IMR-90 (cell line): ENCODE data around the gene CDX2. TPM values are rescaled to one million over a fixed set of nuclear protein-coding genes. Genes with fewer than 3 reads are reported as not detected.

Source experiments
- ATAC-seq: fragments of 200-7000 bp; cut with Tn5 transposase; 2 replicates; pipeline ENCODE4 v1.9.1; 2020; ENCODE audit warnings: low read depth, mild to moderate bottlenecking, moderate library complexity
- BruUV-seq: library from RNA; stranded (reverse); fragments of 400-500 nt; replicated peaks from 2 replicates; lab custom pipeline; 2021; lab: Mats Ljungman, UMichigan
- CTCF ChIA-PET: fragments of 300-600 bp; formaldehyde crosslinking; extraction: SDS; loops from one replicate; lab custom pipeline; 2021; ENCODE audit warnings: antibody characterized with exemption; lab: Yijun Ruan, JAX
- POLR2A ChIA-PET: fragments of 300-600 bp; sonication (Branson Sonifier 250); formaldehyde crosslinking; loops from one replicate; lab custom pipeline; 2022; ENCODE audit warnings: antibody characterized with exemption; ENCODE audit not compliant: unreplicated experiment; lab: Charles Lee
- DNase-seq: peaks from one replicate; pipeline ENCODE4 v3.0.0; 2013
- H2AFZ ChIP-seq: replicated peaks from 2 replicates; pipeline ENCODE3; 2013; ENCODE audit warnings: low read length, mild to moderate bottlenecking; ENCODE audit not compliant: poor library complexity
- H2AK5ac ChIP-seq: 2 replicates; pipeline ENCODE4 v1.6.1; 2013; ENCODE audit warnings: low read depth, low read length, inconsistent platforms
- H2AK9ac ChIP-seq: replicated peaks from 2 replicates; pipeline ENCODE3; 2013; ENCODE audit warnings: mild to moderate bottlenecking, low read depth, low read length, moderate library complexity; ENCODE audit not compliant: poor library complexity
- H2BK120ac ChIP-seq: 2 replicates; pipeline ENCODE4 v1.6.1; 2013; ENCODE audit warnings: low read depth, low read length, inconsistent platforms
- H2BK15ac ChIP-seq: 3 replicates; pipeline ENCODE4 v1.6.1; 2013; ENCODE audit warnings: low read depth, low read length, inconsistent platforms
- H2BK20ac ChIP-seq: 2 replicates; pipeline ENCODE4 v1.6.1; 2013; ENCODE audit warnings: low read depth, mild to moderate bottlenecking, inconsistent platforms, low read length, moderate library complexity
- H2BK5ac ChIP-seq: 2 replicates; pipeline ENCODE4 v1.6.1; 2013; ENCODE audit warnings: mild to moderate bottlenecking, low read depth, low read length, inconsistent platforms; ENCODE audit not compliant: poor library complexity, severe bottlenecking
- H3K14ac ChIP-seq: replicated peaks from 2 replicates; pipeline ENCODE4 v1.6.1; 2013; ENCODE audit warnings: low read depth, low read length, inconsistent platforms
- H3K18ac ChIP-seq: 2 replicates; pipeline ENCODE4 v1.6.1; 2013; ENCODE audit warnings: low read depth, low read length, control low read depth
- H3K23ac ChIP-seq: 2 replicates; pipeline ENCODE4 v1.6.1; 2013; ENCODE audit warnings: low read depth, low read length, inconsistent platforms
- H3K27ac ChIP-seq: 2 replicates; pipeline ENCODE4 v1.5.1; 2013; ENCODE audit warnings: mild to moderate bottlenecking, control low read depth, low read length; ENCODE audit not compliant: insufficient read depth
- H3K27me3 ChIP-seq: 2 replicates; pipeline ENCODE4 v1.6.1; 2013; ENCODE audit warnings: low read length; ENCODE audit not compliant: control insufficient read depth, insufficient read depth
- H3K36me3 ChIP-seq: 2 replicates; pipeline ENCODE4 v1.6.1; 2013; ENCODE audit warnings: low read length, mixed read lengths; ENCODE audit not compliant: control insufficient read depth, insufficient read depth
- H3K4ac ChIP-seq: 2 replicates; pipeline ENCODE4 v1.6.1; 2013; ENCODE audit warnings: low read depth, low read length, inconsistent platforms
- H3K4me1 ChIP-seq: 2 replicates; pipeline ENCODE4 v1.6.1; 2013; ENCODE audit warnings: low read length, mixed read lengths; ENCODE audit not compliant: control insufficient read depth, insufficient read depth
- H3K4me2 ChIP-seq: 2 replicates; pipeline ENCODE4 v1.6.1; 2013; ENCODE audit warnings: low read depth, mild to moderate bottlenecking, control low read depth, low read length, moderate library complexity
- H3K4me3 ChIP-seq: 2 replicates; pipeline ENCODE4 v1.5.1; 2013; ENCODE audit warnings: low read depth, mild to moderate bottlenecking, control low read depth, low read length, moderate library complexity; ENCODE audit not compliant: insufficient read depth
- H3K56ac ChIP-seq: 2 replicates; pipeline ENCODE4 v1.6.1; 2013; ENCODE audit warnings: low read length, inconsistent platforms; ENCODE audit not compliant: insufficient read depth; ENCODE audit errors: extremely low read depth
- H3K79me1 ChIP-seq, 2 experiments: 2 replicates each; pipeline ENCODE4 v1.6.1; 2013; ENCODE audit warnings: low read length in 2 of 2, inconsistent platforms in 1 of 2, low read depth in 1 of 2
- H3K9ac ChIP-seq: 2 replicates; pipeline ENCODE4 v1.6.1; 2013; ENCODE audit warnings: low read depth, low read length, control low read depth
- H3K9me1 ChIP-seq: 2 replicates; pipeline ENCODE4 v1.6.1; 2013; ENCODE audit warnings: low read length, inconsistent platforms; ENCODE audit not compliant: insufficient read depth
- H3K9me3 ChIP-seq: 2 replicates; pipeline ENCODE4 v1.6.1; 2013; ENCODE audit warnings: low read length; ENCODE audit not compliant: control insufficient read depth, insufficient read depth
- H4K20me1 ChIP-seq: 2 replicates; pipeline ENCODE4 v1.6.1; 2013; ENCODE audit warnings: low read length, inconsistent platforms; ENCODE audit not compliant: insufficient read depth
- H4K5ac ChIP-seq: 2 replicates; pipeline ENCODE4 v1.6.1; 2013; ENCODE audit warnings: mild to moderate bottlenecking, low read depth, low read length, control low read depth
- H4K8ac ChIP-seq, 2 experiments: 2 replicates each; pipeline ENCODE4 v1.6.1; 2013; ENCODE audit warnings: low read depth in 2 of 2, low read length in 2 of 2, control low read depth in 1 of 2, inconsistent platforms in 1 of 2
- H4K91ac ChIP-seq: 2 replicates; pipeline ENCODE4 v1.6.1; 2013; ENCODE audit warnings: low read depth, low read length, inconsistent platforms; ENCODE audit not compliant: insufficient read depth
- BHLHE40 ChIP-seq: fragments of 150-350 bp; IDR thresholded peaks from 2 replicates; pipeline ENCODE4 v1.6.1; 2016; ENCODE audit warnings: mild to moderate bottlenecking, low read depth, low read length
- CEBPB ChIP-seq: IDR thresholded peaks from 2 replicates; pipeline ENCODE4 v1.6.1; 2012; ENCODE audit warnings: low read depth, low read length, improper control_type of control experiment
- CHD1 ChIP-seq: IDR thresholded peaks from 2 replicates; pipeline ENCODE4 v1.6.1; 2012; ENCODE audit warnings: low read depth, low read length, improper control_type of control experiment
- CTCF ChIP-seq: conservative IDR thresholded peaks from 2 replicates; pipeline ENCODE4 v1.5.1; 2012; ENCODE audit warnings: mild to moderate bottlenecking, low read depth, low read length, improper control_type of control experiment
- ELK1 ChIP-seq: fragments of 150-350 bp; IDR thresholded peaks from 2 replicates; pipeline ENCODE4 v1.6.1; 2016; ENCODE audit warnings: low read depth, mild to moderate bottlenecking, low read length, moderate library complexity, borderline replicate concordance
- FOS ChIP-seq: fragments of 150-350 bp; IDR thresholded peaks from 2 replicates; pipeline ENCODE4 v1.6.1; 2016; ENCODE audit warnings: low read depth, low read length
- MAFK ChIP-seq: IDR thresholded peaks from 2 replicates; pipeline ENCODE4 v1.6.1; 2012; ENCODE audit warnings: low read depth, low read length, improper control_type of control experiment
- MXI1 ChIP-seq: IDR thresholded peaks from 2 replicates; pipeline ENCODE4 v1.6.1; 2012; ENCODE audit warnings: low read depth, mild to moderate bottlenecking, low read length, moderate library complexity, borderline replicate concordance
- NFE2L2 ChIP-seq: fragments of 150-350 bp; IDR thresholded peaks from 2 replicates; pipeline ENCODE4 v1.6.1; 2016; ENCODE audit warnings: low read depth, mild to moderate bottlenecking, low read length
- POLR2A ChIP-seq: IDR thresholded peaks from 2 replicates; pipeline ENCODE4 v1.6.1; 2012; ENCODE audit warnings: mild to moderate bottlenecking, low read depth, low read length
- RAD21 ChIP-seq: IDR thresholded peaks from 2 replicates; pipeline ENCODE4 v1.6.1; 2012; ENCODE audit warnings: low read length, improper control_type of control experiment
- RCOR1 ChIP-seq: IDR thresholded peaks from 2 replicates; pipeline ENCODE4 v1.6.1; 2012; ENCODE audit warnings: mild to moderate bottlenecking, low read length, improper control_type of control experiment; ENCODE audit not compliant: insufficient replicate concordance
- RFX5 ChIP-seq: IDR thresholded peaks from 2 replicates; pipeline ENCODE4 v1.8.0; 2012; ENCODE audit warnings: low read depth, mild to moderate bottlenecking, low read length, moderate library complexity
- USF2 ChIP-seq: fragments of 150-350 bp; IDR thresholded peaks from 2 replicates; pipeline ENCODE4 v1.6.1; 2017; ENCODE audit warnings: mild to moderate bottlenecking, antibody characterized with exemption, low read length, low read depth
- WGBS, 2 experiments: methylation state at CpG; one replicate each; pipeline versions ENCODE4 v1.1.5 to v1.1.7; 2013; ENCODE audit warnings: missing lambda C conversion rate in 2 of 2; ENCODE audit not compliant: insufficient read length in 1 of 2; ENCODE audit errors: extremely low coverage in 2 of 2; 5-methylcytosine and 5-hydroxymethylcytosine counted together
- dilution Hi-C: fragments of 300-500 bp; cut with HindIII; formaldehyde crosslinking; loops from one replicate; pipeline ENCODE4 v1.14.3; 2018; ENCODE audit warnings: low sequenced_read_pairs; ENCODE audit not compliant: unreplicated experiment
- in situ Hi-C: fragments of 300-500 bp; cut with MboI; formaldehyde crosslinking; loops from 3 replicates; pipeline ENCODE4 v1.14.3; 2019; ENCODE audit warnings: low sequenced_read_pairs, inconsistent platforms, mixed read lengths
- intact Hi-C: fragments of 100-400 bp; cut with micrococcal nuclease; formaldehyde crosslinking; loops from 2 replicates; pipeline ENCODE4 v1.10.0; 2022
- polyA plus RNA-seq, 3 experiments: library from polyadenylated mRNA; depleted of rRNA; stranded (reverse); fragments of >200 nt; gene quantifications; 2 replicates each; pipeline ENCODE4 v1.2.3, GENCODE V29; 2012; ENCODE audit warnings: low replicate concordance in 1 of 3
- total RNA-seq: library from RNA; depleted of rRNA; stranded (reverse); fragments of >200 nt; gene quantifications from 2 replicates; pipeline ENCODE4 v1.2.3, GENCODE V29; 2012

CDX2 gene
- total and polyA plus RNA-seq, 2 of the 4 experiments (the other 2 are of a cell fraction), result not detected

GRCh38 chr13:27923794-27924528, 45.2 kb downstream of the CDX2 start:
- ATAC-seq, result no peak
- H3K4me1 ChIP-seq, result peaks cover 3% of the 10 kb centered on the region; the same call in 1 of the 2 replicates
- no peak overlapping the region for H3K14ac ChIP-seq
- no peak overlapping the region for H3K4me2 ChIP-seq
- no TSS peak for BruUV-seq
- POLR2A ChIA-PET, result interaction anchor here (0.5 kb wide), 1 partner anchor 651 kb away, joined by 18 read pairs; no protein-coding TSS in a partner anchor
- TF ChIP-seq MXI1 (no peak), RFX5 (no peak), RAD21 (no peak), CHD1 (no peak), USF2 (no peak), FOS (no peak), RCOR1 (no peak), ELK1 (no peak), CTCF (no peak), MAFK (no peak), POLR2A (no peak), NFE2L2 (no peak), CEBPB (no peak), BHLHE40 (no peak)
- H2BK120ac ChIP-seq, result no peak overlapping the region
- H3K36me3 ChIP-seq, result no peaks in the 10 kb centered on the region
- DNase-seq, result no peak
- peaks cover 7% of the 10 kb centered on the region for H3K9me3 ChIP-seq
- H4K8ac ChIP-seq, result no peak overlapping the region
- no peak overlapping the region for H2BK15ac ChIP-seq
- H4K5ac ChIP-seq, result no peak overlapping the region
- H3K9me1 ChIP-seq, result no peaks in the 10 kb centered on the region
- no peak overlapping the region for H3K4ac ChIP-seq
- peaks cover 95% of the 10 kb centered on the region for H3K27me3 ChIP-seq
- no peaks in the 10 kb centered on the region for H4K20me1 ChIP-seq
- H2BK5ac ChIP-seq, result no peak overlapping the region
- in situ Hi-C loops (no loop called here), intact Hi-C loops (no loop called here), dilution Hi-C loops (no loop called here)
- no peak overlapping the region for H3K9ac ChIP-seq
- no peak overlapping the region for H2AK9ac ChIP-seq
- no peaks in the 10 kb centered on the region for H3K79me1 ChIP-seq
- no peak overlapping the region for H3K56ac ChIP-seq
- no peak overlapping the region for H3K23ac ChIP-seq
- H2AK5ac ChIP-seq, result no peak overlapping the region
- CTCF ChIA-PET, result interaction anchor here (1.1 kb wide), 1 partner anchor 29 kb away, joined by 3 read pairs; no protein-coding TSS in a partner anchor
- H2BK20ac ChIP-seq, result no peak overlapping the region
- H3K27ac ChIP-seq, result no peak overlapping the region
- H3K18ac ChIP-seq, result no peak overlapping the region
- WGBS, 2 experiments, result 2% methylated on average over 29 of the region's 48 CpGs; no CpG with 5 or more reads in 1 of the 2 experiments
- peak overlapping the region; percentile 24 for H2AFZ ChIP-seq
- no peak overlapping the region for H4K91ac ChIP-seq
- H3K4me3 ChIP-seq, result no peak overlapping the region
